ENCODE measurements around the gene ARHGAP22. TPM values are rescaled to one million over a fixed set of nuclear protein-coding genes. Genes with fewer than 3 reads are reported as not detected.

The ARHGAP22 gene
- total and polyA plus RNA-seq, 2 donors (not counting 1 experiment from before 2014, with no cell fraction given) = 10.4 to 75.5 TPM

DNA sequence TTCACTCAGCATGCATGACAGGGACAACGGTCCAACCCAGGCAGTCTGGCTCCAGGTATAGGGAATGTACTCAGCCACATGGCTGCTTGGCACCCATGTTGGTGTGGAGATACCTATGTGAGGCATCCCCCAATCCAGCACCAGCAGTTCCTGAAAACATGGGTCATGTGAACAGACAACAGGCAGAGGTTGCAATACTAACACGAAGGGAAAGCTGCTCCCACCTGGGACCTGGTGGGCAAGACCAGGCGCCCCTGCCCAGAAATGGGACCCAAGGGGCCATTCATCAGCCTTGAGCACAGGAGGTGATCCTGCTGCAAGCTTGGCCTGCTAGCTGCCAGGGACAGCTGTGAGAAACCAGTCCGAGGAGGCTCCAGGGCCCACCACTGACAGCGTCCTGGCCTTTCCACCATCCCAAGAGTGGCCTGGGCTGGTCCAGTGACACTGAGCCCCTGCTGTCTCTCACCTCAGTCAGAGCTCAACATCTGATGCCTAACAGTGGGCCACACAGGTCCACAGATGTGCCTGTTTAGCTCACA is 142.3 kb downstream of the ARHGAP22 start:
- H3K9ac ChIP-seq (ENCODE audit: insufficient read depth, low read length) = no peak overlapping the region
- no peak for DNase-seq (ENCODE audit: low read depth in 2 of 2)
- no peaks in the 10 kb centered on the region for H3K27me3 ChIP-seq (ENCODE audit: control insufficient read depth, insufficient read depth, low read length)
- H3K36me3 ChIP-seq (ENCODE audit: control insufficient read depth, insufficient read depth, low read length) = peaks cover 4% of the 10 kb centered on the region
- H3K4me3 ChIP-seq (replicated peaks in 1 of 4; ENCODE audit: control extremely low read depth in 1 of 4, insufficient read depth in 1 of 4, low read depth in 3 of 4, low read length in 4 of 4) = no peak overlapping the region
- no peak overlapping the region for H3K27ac ChIP-seq (ENCODE audit: insufficient read depth, low read length)
- H2AFZ ChIP-seq (ENCODE audit: low read length) = no peak overlapping the region
- TF ChIP-seq EZH2 (IDR thresholded peaks at IDR 0.05; ENCODE audit: low read length, missing control alignments) = no peak
- TF ChIP-seq, protein P1, sequence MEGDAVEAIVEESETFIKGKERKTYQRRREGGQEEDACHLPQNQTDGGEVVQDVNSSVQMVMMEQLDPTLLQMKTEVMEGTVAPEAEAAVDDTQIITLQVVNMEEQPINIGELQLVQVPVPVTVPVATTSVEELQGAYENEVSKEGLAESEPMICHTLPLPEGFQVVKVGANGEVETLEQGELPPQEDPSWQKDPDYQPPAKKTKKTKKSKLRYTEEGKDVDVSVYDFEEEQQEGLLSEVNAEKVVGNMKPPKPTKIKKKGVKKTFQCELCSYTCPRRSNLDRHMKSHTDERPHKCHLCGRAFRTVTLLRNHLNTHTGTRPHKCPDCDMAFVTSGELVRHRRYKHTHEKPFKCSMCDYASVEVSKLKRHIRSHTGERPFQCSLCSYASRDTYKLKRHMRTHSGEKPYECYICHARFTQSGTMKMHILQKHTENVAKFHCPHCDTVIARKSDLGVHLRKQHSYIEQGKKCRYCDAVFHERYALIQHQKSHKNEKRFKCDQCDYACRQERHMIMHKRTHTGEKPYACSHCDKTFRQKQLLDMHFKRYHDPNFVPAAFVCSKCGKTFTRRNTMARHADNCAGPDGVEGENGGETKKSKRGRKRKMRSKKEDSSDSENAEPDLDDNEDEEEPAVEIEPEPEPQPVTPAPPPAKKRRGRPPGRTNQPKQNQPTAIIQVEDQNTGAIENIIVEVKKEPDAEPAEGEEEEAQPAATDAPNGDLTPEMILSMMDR (conservative IDR thresholded peaks at IDR 0.05 in 1 of 2, IDR thresholded peaks at IDR 0.05 in 1 of 2; ENCODE audit: low read depth in 1 of 2, low read length in 2 of 2) = no peak
- H3K4me1 ChIP-seq (ENCODE audit: control insufficient read depth, extremely low read depth, insufficient read depth, low read length) = peaks cover 2% of the 10 kb centered on the region
- no peaks in the 10 kb centered on the region for H4K20me1 ChIP-seq (ENCODE audit: control insufficient read depth, extremely low read depth, insufficient read depth, low read length)
- H3K9me3 ChIP-seq (ENCODE audit: control insufficient read depth, insufficient read depth, low read depth, low read length) = no peaks in the 10 kb centered on the region
- peaks cover 19% of the 10 kb centered on the region for H3K79me2 ChIP-seq (ENCODE audit: control insufficient read depth, insufficient read depth, low read length)
- no peak overlapping the region for H3K4me2 ChIP-seq (ENCODE audit: extremely low read depth, insufficient read depth, low read length)

DNA sequence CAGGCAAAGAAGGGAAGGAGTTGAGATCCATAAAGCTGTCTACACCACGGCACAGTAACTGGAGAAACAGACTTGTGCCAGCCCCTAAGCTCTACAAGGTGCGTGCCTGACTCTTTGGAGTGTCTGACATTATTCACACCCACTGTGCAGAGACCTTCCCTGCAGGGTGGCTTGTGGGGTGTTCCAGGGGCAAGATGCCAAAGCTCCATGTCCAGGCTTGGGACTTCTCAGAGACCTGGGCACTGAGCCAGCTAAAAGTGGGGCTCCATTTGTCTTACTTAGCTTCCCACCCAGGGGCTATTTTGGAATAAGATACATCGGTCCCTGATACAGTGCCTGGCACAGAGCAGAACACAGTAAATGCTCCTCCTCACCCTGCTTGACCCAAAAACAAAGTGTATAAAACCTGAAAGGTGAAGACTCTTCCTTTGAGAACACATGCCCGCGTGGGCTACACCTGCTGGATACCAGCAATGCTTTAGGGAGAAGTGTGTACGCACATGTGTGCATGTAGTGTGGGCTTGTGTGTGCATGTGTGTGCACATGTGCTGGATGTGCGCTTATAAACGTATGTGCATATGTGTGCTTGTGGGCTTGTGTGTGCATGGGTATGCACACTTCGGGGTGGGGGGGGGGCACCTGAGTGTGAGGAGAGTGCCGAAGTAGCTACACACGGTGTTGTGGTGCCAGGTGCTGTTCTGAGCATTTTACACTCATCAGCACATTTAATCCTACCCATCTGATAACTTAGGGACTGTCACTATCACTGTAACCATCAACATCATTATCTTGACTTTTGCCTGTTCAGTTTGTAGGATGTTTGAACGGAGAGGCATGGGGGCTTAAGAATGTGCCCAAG is 143.0 kb downstream of the ARHGAP22 start:
- no peak for DNase-seq (ENCODE audit: low read depth in 2 of 2)
- no peaks in the 10 kb centered on the region for H3K27me3 ChIP-seq (ENCODE audit: control insufficient read depth, insufficient read depth, low read length)
- H4K20me1 ChIP-seq (ENCODE audit: control insufficient read depth, extremely low read depth, insufficient read depth, low read length) = no peaks in the 10 kb centered on the region
- peaks cover 2% of the 10 kb centered on the region for H3K4me1 ChIP-seq (ENCODE audit: control insufficient read depth, extremely low read depth, insufficient read depth, low read length)
- H2AFZ ChIP-seq (ENCODE audit: low read length) = no peak overlapping the region
- H3K36me3 ChIP-seq (ENCODE audit: control insufficient read depth, insufficient read depth, low read length) = peaks cover 6% of the 10 kb centered on the region
- H3K27ac ChIP-seq (ENCODE audit: insufficient read depth, low read length) = no peak overlapping the region
- H3K9ac ChIP-seq (ENCODE audit: insufficient read depth, low read length) = no peak overlapping the region
- no peaks in the 10 kb centered on the region for H3K9me3 ChIP-seq (ENCODE audit: control insufficient read depth, insufficient read depth, low read depth, low read length)
- peaks cover 18% of the 10 kb centered on the region for H3K79me2 ChIP-seq (ENCODE audit: control insufficient read depth, insufficient read depth, low read length)
- no peak overlapping the region for H3K4me3 ChIP-seq (replicated peaks in 1 of 4; ENCODE audit: control extremely low read depth in 1 of 4, insufficient read depth in 1 of 4, low read depth in 3 of 4, low read length in 4 of 4)
- H3K4me2 ChIP-seq (ENCODE audit: extremely low read depth, insufficient read depth, low read length) = no peak overlapping the region
- TF ChIP-seq, protein P1 (conservative IDR thresholded peaks at IDR 0.05 in 1 of 2, IDR thresholded peaks at IDR 0.05 in 1 of 2; ENCODE audit: low read depth in 1 of 2, low read length in 2 of 2) = no peak
- no peak for TF ChIP-seq EZH2 (IDR thresholded peaks at IDR 0.05; ENCODE audit: low read length, missing control alignments)

DNA sequence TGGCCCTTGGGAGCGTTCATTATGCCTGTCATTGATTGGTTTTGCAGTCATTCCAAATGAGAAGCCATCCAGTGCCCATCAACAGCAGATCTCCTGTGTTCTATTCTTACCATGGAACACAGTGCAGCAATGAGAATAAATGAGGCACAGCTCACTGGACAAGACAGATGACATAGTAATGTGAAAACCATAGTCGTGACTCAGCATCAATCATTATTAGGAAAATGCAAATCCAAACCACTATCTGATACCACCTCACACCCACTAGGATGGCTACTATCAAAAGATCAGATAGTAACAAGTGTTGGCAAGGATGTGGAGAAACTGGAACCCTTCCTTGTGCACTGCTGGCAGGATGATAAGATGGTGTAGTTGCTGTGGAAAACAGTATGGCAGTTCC is 144.7 kb downstream of the ARHGAP22 start:
- H3K4me2 ChIP-seq (ENCODE audit: extremely low read depth, insufficient read depth, low read length) = no peak overlapping the region
- no peak for DNase-seq (ENCODE audit: low read depth in 2 of 2)
- no peak overlapping the region for H2AFZ ChIP-seq (ENCODE audit: low read length)
- no peaks in the 10 kb centered on the region for H3K9me3 ChIP-seq (ENCODE audit: control insufficient read depth, insufficient read depth, low read depth, low read length)
- no peak overlapping the region for H3K4me3 ChIP-seq (replicated peaks in 1 of 4; ENCODE audit: control extremely low read depth in 1 of 4, insufficient read depth in 1 of 4, low read depth in 3 of 4, low read length in 4 of 4)
- H3K79me2 ChIP-seq (ENCODE audit: control insufficient read depth, insufficient read depth, low read length) = peaks cover 9% of the 10 kb centered on the region
- peaks cover 6% of the 10 kb centered on the region for H3K36me3 ChIP-seq (ENCODE audit: control insufficient read depth, insufficient read depth, low read length)
- H3K27me3 ChIP-seq (ENCODE audit: control insufficient read depth, insufficient read depth, low read length) = no peaks in the 10 kb centered on the region
- no peak overlapping the region for H3K9ac ChIP-seq (ENCODE audit: insufficient read depth, low read length)
- H3K27ac ChIP-seq (ENCODE audit: insufficient read depth, low read length) = no peak overlapping the region
- TF ChIP-seq, protein P1 (conservative IDR thresholded peaks at IDR 0.05 in 1 of 2, IDR thresholded peaks at IDR 0.05 in 1 of 2; ENCODE audit: low read depth in 1 of 2, low read length in 2 of 2) = no peak
- TF ChIP-seq EZH2 (IDR thresholded peaks at IDR 0.05; ENCODE audit: low read length, missing control alignments) = no peak
- no peaks in the 10 kb centered on the region for H4K20me1 ChIP-seq (ENCODE audit: control insufficient read depth, extremely low read depth, insufficient read depth, low read length)
- H3K4me1 ChIP-seq (ENCODE audit: control insufficient read depth, extremely low read depth, insufficient read depth, low read length) = peaks cover 6% of the 10 kb centered on the region
